ENCODE results near the gene MTOR. TPM values are rescaled to one million over a fixed set of nuclear protein-coding genes. Genes with fewer than 3 reads are reported as not detected.

Gene MTOR
- total RNA-seq, 1 donor from 2014 or later, result 54.4 TPM

- Mint-ChIP-seq H3K4me3 (peak overlapping the region; percentile 11), H3K27ac (peak overlapping the region; percentile 51), H3K36me3 (ENCODE audit: low read depth) (peaks cover 61% of the 10 kb centered on the region), H3K9me3 (no peaks in the 10 kb centered on the region), H3K4me1 (peaks cover 15% of the 10 kb centered on the region), H3K27me3 (no peaks in the 10 kb centered on the region)
- intact Hi-C loops (cut with micrococcal nuclease), result no loop called here
- DNase-seq, result no peak
Observed at GRCh38 chr1:11227106-11228077, 35.0 kb downstream of the MTOR start.

GRCh38 chr1:11216074-11216473, 46.3 kb downstream of the MTOR start:
- no peaks in the 10 kb centered on the region for H3K9me3 Mint-ChIP-seq

GRCh38 chr1:11215381-11216005, 46.9 kb downstream of the MTOR start:
- no peaks in the 10 kb centered on the region for H3K4me1 Mint-ChIP-seq
- no peak overlapping the region for H3K4me3 Mint-ChIP-seq
- no peak for DNase-seq
- no peaks in the 10 kb centered on the region for H3K9me3 Mint-ChIP-seq
- H3K36me3 Mint-ChIP-seq (ENCODE audit: low read depth), result peaks cover 59% of the 10 kb centered on the region
- intact Hi-C loops (cut with micrococcal nuclease), result no loop called here
- no peak overlapping the region for H3K27ac Mint-ChIP-seq
- H3K27me3 Mint-ChIP-seq, result no peaks in the 10 kb centered on the region

More at GRCh38 chr1:11216074-11216473, 46.3 kb downstream of the MTOR start:
- no peaks in the 10 kb centered on the region for H3K4me1 Mint-ChIP-seq
- no peak for DNase-seq
- no peak overlapping the region for H3K27ac Mint-ChIP-seq
- peaks cover 53% of the 10 kb centered on the region for H3K36me3 Mint-ChIP-seq (ENCODE audit: low read depth)
- no peaks in the 10 kb centered on the region for H3K27me3 Mint-ChIP-seq
- intact Hi-C loops (cut with micrococcal nuclease), result no loop called here
- H3K4me3 Mint-ChIP-seq, result no peak overlapping the region

- H3K27ac Mint-ChIP-seq, result no peak overlapping the region
- H3K36me3 Mint-ChIP-seq (ENCODE audit: low read depth), result peaks cover 58% of the 10 kb centered on the region
- H3K4me1 Mint-ChIP-seq, result no peaks in the 10 kb centered on the region
- no peak overlapping the region for H3K4me3 Mint-ChIP-seq
- no peaks in the 10 kb centered on the region for H3K9me3 Mint-ChIP-seq
- H3K27me3 Mint-ChIP-seq, result no peaks in the 10 kb centered on the region
- no peak for DNase-seq
- intact Hi-C loops (cut with micrococcal nuclease), result no loop called here
Observed at GRCh38 chr1:11214698-11215380, 47.5 kb downstream of the MTOR start.

- Mint-ChIP-seq H3K36me3 (ENCODE audit: low read depth) (peaks cover 62% of the 10 kb centered on the region), H3K27ac (no peak overlapping the region), H3K4me1 (no peaks in the 10 kb centered on the region), H3K9me3 (no peaks in the 10 kb centered on the region), H3K27me3 (no peaks in the 10 kb centered on the region), H3K4me3 (no peak overlapping the region)
- DNase-seq, result no peak
- intact Hi-C loops (cut with micrococcal nuclease), result no loop called here
Observed at GRCh38 chr1:11211925-11212587, 50.3 kb downstream of the MTOR start.

DNA sequence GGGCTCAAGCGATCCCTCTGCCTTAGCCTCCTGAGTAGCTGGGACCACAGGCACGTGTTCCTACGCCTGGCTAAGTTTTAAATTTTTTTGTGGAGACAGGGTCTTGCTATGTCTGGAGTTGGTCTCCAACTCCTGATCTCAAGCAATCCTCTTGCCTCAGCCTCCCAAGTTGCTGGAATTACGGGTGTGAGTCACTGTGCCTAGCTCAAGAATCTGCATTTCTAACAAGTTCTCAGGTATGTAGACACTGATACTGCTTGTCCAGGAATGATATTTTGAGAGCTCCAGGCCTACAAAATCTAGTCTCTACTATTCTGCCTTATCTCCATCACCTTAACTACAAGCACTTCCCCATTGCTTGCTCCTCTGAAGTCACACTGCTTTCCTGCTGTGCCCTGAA, 50.9 kb downstream of the MTOR start:
- DNase-seq, result no peak
- Mint-ChIP-seq H3K4me1 (no peaks in the 10 kb centered on the region), H3K9me3 (no peaks in the 10 kb centered on the region), H3K36me3 (ENCODE audit: low read depth) (peaks cover 62% of the 10 kb centered on the region), H3K4me3 (no peak overlapping the region), H3K27ac (no peak overlapping the region), H3K27me3 (no peaks in the 10 kb centered on the region)
- intact Hi-C loops (cut with micrococcal nuclease), result no loop called here

GRCh38 chr1:11207898-11208611, 54.3 kb downstream of the MTOR start:
- no peak overlapping the region for H3K4me3 Mint-ChIP-seq
- intact Hi-C loops (cut with micrococcal nuclease), result no loop called here
- H3K27me3 Mint-ChIP-seq, result no peaks in the 10 kb centered on the region
- peaks cover 55% of the 10 kb centered on the region for H3K36me3 Mint-ChIP-seq (ENCODE audit: low read depth)
- no peak overlapping the region for H3K27ac Mint-ChIP-seq
- no peak for DNase-seq
- no peaks in the 10 kb centered on the region for H3K9me3 Mint-ChIP-seq
- H3K4me1 Mint-ChIP-seq, result no peaks in the 10 kb centered on the region

GRCh38 chr1:11204396-11205190, 57.8 kb downstream of the MTOR start:
- DNase-seq, result no peak
- intact Hi-C loops (cut with micrococcal nuclease), result no loop called here
- H3K9me3 Mint-ChIP-seq, result no peaks in the 10 kb centered on the region

GRCh38 chr1:11198851-11199594, 63.3 kb downstream of the MTOR start:
- H3K36me3 Mint-ChIP-seq (ENCODE audit: low read depth), result peaks cover 38% of the 10 kb centered on the region
- H3K4me3 Mint-ChIP-seq, result no peak overlapping the region
- DNase-seq, result no peak
- no peak overlapping the region for H3K27ac Mint-ChIP-seq
- H3K4me1 Mint-ChIP-seq, result no peaks in the 10 kb centered on the region
- no peaks in the 10 kb centered on the region for H3K27me3 Mint-ChIP-seq
- intact Hi-C loops (cut with micrococcal nuclease), result no loop called here
- H3K9me3 Mint-ChIP-seq, result no peaks in the 10 kb centered on the region

More at GRCh38 chr1:11204396-11205190, 57.8 kb downstream of the MTOR start:
- no peak overlapping the region for H3K4me3 Mint-ChIP-seq
- no peaks in the 10 kb centered on the region for H3K27me3 Mint-ChIP-seq
- H3K27ac Mint-ChIP-seq, result no peak overlapping the region
- H3K36me3 Mint-ChIP-seq (ENCODE audit: low read depth), result peaks cover 38% of the 10 kb centered on the region
- H3K4me1 Mint-ChIP-seq, result no peaks in the 10 kb centered on the region

- H3K27ac Mint-ChIP-seq, result no peak overlapping the region
- no peaks in the 10 kb centered on the region for H3K9me3 Mint-ChIP-seq
- intact Hi-C loops (cut with micrococcal nuclease), result no loop called here
- DNase-seq, result no peak
- H3K36me3 Mint-ChIP-seq (ENCODE audit: low read depth), result peaks cover 33% of the 10 kb centered on the region
- no peaks in the 10 kb centered on the region for H3K27me3 Mint-ChIP-seq
- no peak overlapping the region for H3K4me3 Mint-ChIP-seq
- H3K4me1 Mint-ChIP-seq, result no peaks in the 10 kb centered on the region
Observed at GRCh38 chr1:11198257-11198656, 64.1 kb downstream of the MTOR start.

DNA sequence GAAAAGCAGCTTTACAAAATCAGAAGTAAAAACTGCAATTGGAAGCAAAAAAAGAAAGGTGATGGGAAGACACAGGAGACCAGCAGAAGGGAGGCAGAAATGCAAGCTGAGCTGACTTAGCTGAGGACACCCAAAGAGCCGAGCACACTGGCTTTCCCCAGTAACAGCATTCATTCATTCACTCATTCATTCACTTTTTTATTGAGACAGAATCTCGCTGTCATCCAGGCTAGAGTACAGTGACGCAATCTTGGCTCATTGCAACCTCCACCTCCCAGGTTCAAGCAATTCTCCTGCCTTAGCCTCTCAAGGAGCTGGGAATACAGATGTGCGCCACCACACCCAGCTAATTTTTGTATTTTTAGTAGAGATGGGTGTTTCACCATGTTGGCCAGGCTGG, 65.0 kb downstream of the MTOR start:
- no peak overlapping the region for H3K27ac Mint-ChIP-seq
- no peak overlapping the region for H3K4me3 Mint-ChIP-seq
- no peaks in the 10 kb centered on the region for H3K27me3 Mint-ChIP-seq
- no peak for DNase-seq
- H3K36me3 Mint-ChIP-seq (ENCODE audit: low read depth), result peaks cover 35% of the 10 kb centered on the region
- H3K4me1 Mint-ChIP-seq, result no peaks in the 10 kb centered on the region
- intact Hi-C loops (cut with micrococcal nuclease), result no loop called here
- H3K9me3 Mint-ChIP-seq, result no peaks in the 10 kb centered on the region

GRCh38 chr1:11196945-11197344, 65.4 kb downstream of the MTOR start:
- Mint-ChIP-seq H3K4me3 (no peak overlapping the region), H3K4me1 (no peaks in the 10 kb centered on the region), H3K36me3 (ENCODE audit: low read depth) (peaks cover 39% of the 10 kb centered on the region), H3K27ac (no peak overlapping the region), H3K9me3 (no peaks in the 10 kb centered on the region), H3K27me3 (no peaks in the 10 kb centered on the region)
- intact Hi-C loops (cut with micrococcal nuclease), result no loop called here
- no peak for DNase-seq
